Globus pallidus (tissue), 1 donor: ENCODE data around the gene ALOX5.
"Not testable (repeated sequence)": the region's sequence is repeated elsewhere in the genome, so short reads cannot be mapped to it uniquely, and the experiment has no call there.

Experiments used
- DNase-seq: peaks from one replicate; pipeline ENCODE4 v3.0.0-alpha.2; 2015; ENCODE audit warnings: low spot score

Gene ALOX5

DNA sequence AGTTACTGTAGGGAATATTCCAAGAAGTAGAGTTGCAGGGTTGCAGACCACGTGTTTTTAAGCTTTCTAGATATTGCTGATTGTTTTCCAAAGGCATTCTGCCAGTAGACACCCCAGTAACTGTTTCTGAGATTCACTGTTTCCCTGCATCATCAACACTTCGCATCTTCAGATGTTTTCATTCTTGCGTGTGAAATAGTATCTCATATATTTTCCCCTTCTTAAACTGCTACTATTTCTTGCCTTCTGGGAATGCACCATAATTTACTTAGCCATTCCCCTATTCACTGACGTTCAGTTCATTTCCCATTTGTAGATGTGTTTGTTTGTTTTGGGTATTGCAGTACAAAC lies 30.7 kb downstream of the ALOX5 start:
- no peak for DNase-seq

- no peak for DNase-seq
Observed at GRCh38 chr10:45407542-45407941, 33.5 kb downstream of the ALOX5 start.

- no peak for DNase-seq
Observed at GRCh38 chr10:45408421-45409319, 34.7 kb downstream of the ALOX5 start.

GRCh38 chr10:45409347-45409746 lies 35.3 kb downstream of the ALOX5 start:
- DNase-seq, result not testable (repeated sequence)

- no peak for DNase-seq
Observed at GRCh38 chr10:45409782-45410181, 35.8 kb downstream of the ALOX5 start.

GRCh38 chr10:45410489-45410806 lies 36.4 kb downstream of the ALOX5 start:
- no peak for DNase-seq

DNA sequence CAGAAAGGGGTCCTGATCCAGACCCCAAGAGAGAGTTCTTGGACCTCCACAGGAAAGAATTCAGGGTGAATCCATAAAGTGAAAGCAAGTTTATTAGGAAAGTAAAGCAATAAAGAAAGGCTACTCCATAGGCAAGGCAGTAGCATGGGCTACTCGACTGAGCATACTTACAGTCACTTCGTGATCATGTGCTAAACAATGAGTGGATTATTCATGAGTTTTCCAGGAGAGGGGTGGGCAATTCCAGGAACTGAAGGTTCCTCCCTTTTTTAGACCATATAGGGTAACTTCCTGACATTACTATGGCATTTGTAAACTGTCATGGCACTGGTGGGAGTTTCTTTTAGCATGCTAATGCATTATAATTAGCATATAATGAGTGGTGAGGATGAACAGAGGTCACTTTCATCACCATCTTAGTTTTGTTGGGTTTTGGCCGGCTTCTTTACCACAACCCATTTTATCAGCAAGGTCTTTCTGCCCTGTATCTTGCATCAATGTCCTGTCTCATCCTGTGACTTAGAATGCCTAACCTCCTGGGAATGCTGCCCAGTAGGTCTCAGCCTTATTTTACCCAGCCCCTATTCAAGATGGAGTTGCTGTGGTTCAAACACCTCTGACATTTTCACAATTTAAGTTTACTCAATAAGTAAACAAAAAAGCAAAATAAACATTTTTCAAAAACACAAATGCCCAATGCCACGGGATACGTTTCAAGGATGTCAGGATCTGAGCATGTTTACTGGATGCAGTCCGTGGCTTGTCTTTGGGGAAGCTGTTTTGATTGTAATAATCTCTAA lies 37.0 kb downstream of the ALOX5 start:
- no peak for DNase-seq

DNA sequence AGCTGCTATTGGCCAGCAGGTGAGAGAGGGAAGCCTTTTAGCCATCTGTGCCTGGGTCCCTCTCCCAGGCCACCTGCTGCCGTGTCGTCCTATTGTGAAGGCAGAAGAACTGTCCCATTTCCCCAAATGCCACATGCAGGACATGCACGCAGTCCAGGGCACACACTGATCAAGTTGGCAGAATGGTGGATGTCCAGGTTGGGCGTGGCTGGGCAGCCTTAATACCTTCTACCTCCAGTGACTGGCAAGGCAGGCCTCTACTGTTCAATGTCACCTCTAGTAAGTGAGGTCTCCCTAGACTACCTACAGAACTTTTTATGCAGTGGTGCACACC lies 37.6 kb downstream of the ALOX5 start:
- DNase-seq, result no peak

GRCh38 chr10:45415062-45415461 lies 41.0 kb downstream of the ALOX5 start:
- DNase-seq, result not testable (repeated sequence)

- DNase-seq, result no peak
Observed at GRCh38 chr10:45416603-45417002, 42.6 kb downstream of the ALOX5 start.

DNA sequence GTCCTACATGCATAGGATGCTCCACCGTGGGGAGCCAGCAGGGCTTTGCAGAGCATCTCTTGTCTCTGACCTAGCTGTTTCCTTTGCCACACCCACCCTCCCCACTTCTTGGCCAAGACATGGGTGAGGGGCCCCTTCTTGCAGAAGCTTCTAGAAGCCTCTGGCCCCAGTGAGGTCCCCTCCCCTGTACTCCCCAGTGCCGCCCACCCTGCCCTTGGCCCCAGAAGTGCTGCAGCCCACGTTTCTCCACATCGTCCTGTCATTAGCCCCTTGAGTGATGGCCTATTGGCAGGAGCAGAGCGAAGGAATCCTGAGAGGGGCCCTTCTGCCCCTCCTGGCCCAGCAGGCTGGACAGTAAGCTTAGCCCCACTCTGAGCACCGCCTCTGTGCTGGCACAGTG lies 43.7 kb downstream of the ALOX5 start:
- no peak for DNase-seq

GRCh38 chr10:45418417-45418848 lies 44.4 kb downstream of the ALOX5 start:
- no peak for DNase-seq

DNA sequence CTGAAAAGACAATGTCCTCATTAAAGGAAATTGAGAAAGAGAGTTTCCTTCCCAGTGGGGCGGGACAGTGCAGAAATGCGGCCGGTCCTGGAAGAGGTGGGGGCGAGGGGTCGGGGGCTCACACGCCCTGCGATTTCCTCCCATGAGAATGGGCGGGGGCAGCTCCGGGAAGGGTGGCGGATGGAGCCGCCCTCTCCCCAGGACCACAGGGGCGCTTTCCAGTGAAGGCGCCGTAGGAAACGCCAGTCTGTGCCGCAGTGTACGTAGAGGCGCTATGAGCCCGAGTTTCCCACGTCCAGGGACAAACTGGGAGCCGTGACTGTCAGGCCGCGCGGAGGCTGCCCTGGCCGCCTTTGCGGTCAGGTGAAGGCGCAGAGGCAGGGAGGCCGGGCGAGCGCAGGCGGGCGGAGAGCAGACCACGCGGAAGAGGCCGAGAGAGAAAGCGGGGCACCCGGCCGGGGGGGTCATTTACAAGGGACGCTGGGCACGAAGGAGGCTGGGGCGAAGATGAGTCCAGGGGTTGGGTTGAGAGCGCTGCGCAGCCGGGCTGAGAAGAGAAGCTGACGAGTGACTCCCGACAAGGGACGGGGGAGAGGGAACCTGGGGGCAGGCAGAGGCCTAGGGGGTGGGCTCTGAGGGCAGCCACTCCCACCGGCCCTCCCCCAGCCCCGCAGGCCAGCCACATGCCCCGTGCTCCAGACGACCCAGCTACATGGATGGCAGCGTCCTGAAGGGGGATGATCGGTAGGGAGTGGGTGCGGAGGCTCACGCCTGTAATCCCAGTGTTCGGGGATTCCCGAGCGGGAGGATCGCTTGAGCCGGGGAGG lies 45.0 kb downstream of the ALOX5 start:
- peak; percentile 64 for DNase-seq

DNA sequence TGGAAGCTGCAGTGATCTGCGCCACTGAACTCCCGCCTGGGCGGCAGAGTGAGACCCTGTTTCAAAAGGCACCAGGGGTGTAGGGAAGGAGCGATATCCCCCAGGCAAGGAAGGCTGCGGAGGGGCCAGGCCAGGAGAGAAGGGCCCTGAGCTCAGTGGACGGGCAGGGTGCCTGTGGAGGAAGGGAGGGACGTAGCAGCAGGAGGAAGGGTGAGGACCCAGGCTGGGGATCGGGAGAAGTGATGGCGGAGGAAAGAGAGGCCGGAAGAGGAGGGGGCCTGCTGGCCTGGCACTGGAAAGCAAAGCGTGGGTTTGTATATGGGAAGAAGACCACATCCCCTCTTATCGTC lies 45.6 kb downstream of the ALOX5 start:
- DNase-seq, result peak; percentile 24

DNA sequence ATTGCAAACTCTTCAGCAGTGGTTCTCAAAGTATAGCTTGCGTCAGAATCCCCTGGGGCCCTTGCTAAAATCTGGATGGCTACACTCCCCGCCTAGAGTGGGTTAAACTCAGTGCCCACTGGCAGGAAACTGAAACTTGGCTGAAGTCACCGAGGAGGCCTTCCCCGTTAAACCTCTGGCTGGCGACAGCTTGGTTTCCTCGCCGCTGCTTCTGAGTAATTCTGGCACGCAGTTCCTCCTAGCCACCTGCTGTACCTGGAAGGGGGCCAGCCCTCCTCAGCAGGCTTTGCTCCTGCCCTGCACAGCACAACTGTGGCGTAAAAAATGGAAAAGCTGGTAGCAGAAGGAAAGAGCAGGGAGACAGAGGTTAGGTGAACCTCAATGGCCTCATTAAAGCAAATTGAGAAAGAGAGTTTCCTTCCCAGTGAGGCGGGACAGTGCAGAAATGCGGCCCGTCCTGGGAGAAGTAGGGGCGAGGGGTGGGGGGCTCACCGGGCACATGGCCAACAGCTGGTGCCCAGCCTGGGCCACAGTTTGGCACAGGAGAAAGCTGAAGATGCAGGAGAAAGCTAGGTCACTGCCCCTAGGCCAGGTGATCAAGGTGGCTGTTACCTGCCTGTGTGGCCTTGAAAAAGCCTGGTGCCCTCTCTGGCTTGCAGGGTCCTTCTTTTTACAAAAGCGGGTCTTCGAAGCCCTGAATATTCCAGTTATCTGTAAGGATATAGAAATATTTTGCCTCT lies 46.6 kb downstream of the ALOX5 start:
- peak; percentile 58 for DNase-seq

GRCh38 chr10:45421221-45422097 lies 47.4 kb downstream of the ALOX5 start:
- DNase-seq, result no peak

DNA sequence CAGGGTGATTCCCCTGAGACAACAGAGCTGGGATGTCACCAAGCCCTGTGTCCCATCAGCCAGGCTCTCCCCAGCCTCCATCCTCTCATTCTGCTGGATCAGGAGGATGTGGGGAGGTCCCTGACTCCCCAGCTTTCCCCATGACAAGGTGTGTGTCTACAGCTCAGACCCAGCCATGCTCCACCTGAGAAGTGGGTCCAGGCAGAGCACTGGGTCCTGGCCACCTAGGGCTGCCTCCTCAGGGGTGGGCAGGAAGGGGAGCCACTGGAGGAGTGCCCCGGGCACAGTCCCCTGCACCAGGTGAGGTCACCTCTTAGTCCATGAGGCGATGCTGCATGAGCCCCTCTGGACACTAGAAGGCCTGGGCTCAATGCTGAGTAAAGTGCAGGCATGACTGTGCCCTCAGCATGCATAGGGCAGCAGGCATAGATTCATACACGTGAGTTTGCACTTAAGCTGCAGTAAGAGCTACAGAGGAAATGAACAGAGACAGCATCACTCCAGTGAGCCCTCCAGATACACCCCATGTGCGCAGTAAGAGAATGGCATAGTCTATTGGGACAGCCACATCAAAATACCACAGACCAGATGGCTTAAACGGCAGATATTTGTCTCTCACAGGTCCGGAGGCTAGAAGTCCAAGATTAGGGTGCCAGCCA lies 48.3 kb downstream of the ALOX5 start:
- no peak for DNase-seq

- no peak for DNase-seq
Observed at GRCh38 chr10:45422866-45423659, 49.0 kb downstream of the ALOX5 start.

GRCh38 chr10:45423976-45424499 lies 50.0 kb downstream of the ALOX5 start:
- no peak for DNase-seq
